Brain microvascular endothelial cell (primary cell): ENCODE measurements around the gene NOS2.
"Not testable (repeated sequence)": the region's sequence is repeated elsewhere in the genome, so short reads cannot be mapped to it uniquely, and the experiment has no call there.

ENCODE experiments used
- DNase-seq: peaks from one replicate; pipeline ENCODE4 v3.0.0-alpha.2; 2020
- H3K27ac ChIP-seq: fragments of 250-450 bp; sonication (Bioruptor Pico); 2 replicates; pipeline ENCODE4 v1.5.1; 2020; ENCODE audit warnings: mild to moderate bottlenecking, moderate library complexity
- H3K27me3 ChIP-seq: fragments of 250-450 bp; sonication (Bioruptor Pico); replicated peaks from 2 replicates; pipeline ENCODE4 v1.5.1; 2020; ENCODE audit warnings: mild to moderate bottlenecking
- H3K36me3 ChIP-seq: fragments of 250-450 bp; sonication (Bioruptor Pico); replicated peaks from 2 replicates; pipeline ENCODE4 v1.5.1; 2020; ENCODE audit warnings: mild to moderate bottlenecking
- H3K4me3 ChIP-seq: 2 replicates; pipeline ENCODE4 v1.5.1; 2011; ENCODE audit warnings: low read depth, mild to moderate bottlenecking, control low read depth, low read length, moderate library complexity
- in situ Hi-C: cut with HindIII; loops from 2 replicates; pipeline ENCODE4 v1.10.0; 2017; ENCODE audit warnings: low sequenced_read_pairs, low pct_ligation_motif_present
- TF ChIP-seq, protein P1 (sequence below): IDR thresholded peaks from 2 replicates; pipeline ENCODE4 v1.5.1; 2011; ENCODE audit warnings: low read depth, mild to moderate bottlenecking, moderate library complexity, low read length, control low read depth, inconsistent platforms; ENCODE audit errors: missing control alignments

NOS2 gene

DNA sequence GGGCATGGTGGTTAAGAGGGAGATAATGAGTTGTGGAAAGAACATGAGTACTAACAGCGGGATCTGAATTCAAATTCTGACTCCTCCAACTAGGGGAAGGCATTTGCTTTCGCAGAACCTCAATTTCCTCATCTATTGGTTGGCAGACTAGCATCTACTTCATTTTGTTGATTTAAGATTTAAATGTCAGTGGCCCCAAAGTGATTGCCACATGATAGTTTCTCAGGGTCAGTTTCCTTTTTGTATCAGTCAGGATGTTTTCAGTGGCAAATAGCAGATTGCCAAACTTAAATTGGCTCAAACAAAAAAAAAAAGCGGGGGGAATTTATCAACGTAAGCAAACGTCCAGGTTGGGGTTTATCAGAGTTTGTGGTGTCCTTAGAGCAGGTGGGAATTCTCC is 25.1 kb upstream of the NOS2 start:
- Histone ChIP-seq H3K36me3 (no peaks in the 10 kb centered on the region), H3K27ac (no peak overlapping the region), H3K27me3 (peaks cover 2% of the 10 kb centered on the region), H3K4me3 (no peak overlapping the region)
- TF ChIP-seq, protein P1, sequence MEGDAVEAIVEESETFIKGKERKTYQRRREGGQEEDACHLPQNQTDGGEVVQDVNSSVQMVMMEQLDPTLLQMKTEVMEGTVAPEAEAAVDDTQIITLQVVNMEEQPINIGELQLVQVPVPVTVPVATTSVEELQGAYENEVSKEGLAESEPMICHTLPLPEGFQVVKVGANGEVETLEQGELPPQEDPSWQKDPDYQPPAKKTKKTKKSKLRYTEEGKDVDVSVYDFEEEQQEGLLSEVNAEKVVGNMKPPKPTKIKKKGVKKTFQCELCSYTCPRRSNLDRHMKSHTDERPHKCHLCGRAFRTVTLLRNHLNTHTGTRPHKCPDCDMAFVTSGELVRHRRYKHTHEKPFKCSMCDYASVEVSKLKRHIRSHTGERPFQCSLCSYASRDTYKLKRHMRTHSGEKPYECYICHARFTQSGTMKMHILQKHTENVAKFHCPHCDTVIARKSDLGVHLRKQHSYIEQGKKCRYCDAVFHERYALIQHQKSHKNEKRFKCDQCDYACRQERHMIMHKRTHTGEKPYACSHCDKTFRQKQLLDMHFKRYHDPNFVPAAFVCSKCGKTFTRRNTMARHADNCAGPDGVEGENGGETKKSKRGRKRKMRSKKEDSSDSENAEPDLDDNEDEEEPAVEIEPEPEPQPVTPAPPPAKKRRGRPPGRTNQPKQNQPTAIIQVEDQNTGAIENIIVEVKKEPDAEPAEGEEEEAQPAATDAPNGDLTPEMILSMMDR: no peak
- in situ Hi-C loops: no loop called here
- DNase-seq: no peak

DNA sequence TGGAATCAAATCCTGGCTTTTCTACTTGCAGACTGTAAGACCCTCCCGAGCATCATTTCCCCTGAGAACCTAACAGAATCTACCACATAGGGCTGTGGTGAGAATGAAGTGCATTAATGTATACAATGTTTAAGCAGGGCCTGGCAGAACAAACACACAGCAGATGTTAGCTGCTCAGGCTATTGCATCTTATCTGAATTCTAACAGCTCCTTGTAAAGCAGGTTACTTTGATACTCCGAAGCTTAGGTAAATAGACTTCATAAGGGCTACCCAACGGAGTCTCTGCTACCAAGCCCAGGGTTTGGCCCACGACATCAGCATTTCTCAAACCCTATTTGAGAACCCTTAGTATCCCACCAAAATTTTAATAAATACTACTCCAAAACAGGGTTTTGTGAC is 24.4 kb upstream of the NOS2 start:
- no peak overlapping the region for H3K4me3 ChIP-seq
- in situ Hi-C loops: no loop called here
- DNase-seq: no peak
- H3K27ac ChIP-seq: no peak overlapping the region
- TF ChIP-seq, protein P1: no peak
- H3K36me3 ChIP-seq: no peaks in the 10 kb centered on the region
- H3K27me3 ChIP-seq: peaks cover 2% of the 10 kb centered on the region

DNA sequence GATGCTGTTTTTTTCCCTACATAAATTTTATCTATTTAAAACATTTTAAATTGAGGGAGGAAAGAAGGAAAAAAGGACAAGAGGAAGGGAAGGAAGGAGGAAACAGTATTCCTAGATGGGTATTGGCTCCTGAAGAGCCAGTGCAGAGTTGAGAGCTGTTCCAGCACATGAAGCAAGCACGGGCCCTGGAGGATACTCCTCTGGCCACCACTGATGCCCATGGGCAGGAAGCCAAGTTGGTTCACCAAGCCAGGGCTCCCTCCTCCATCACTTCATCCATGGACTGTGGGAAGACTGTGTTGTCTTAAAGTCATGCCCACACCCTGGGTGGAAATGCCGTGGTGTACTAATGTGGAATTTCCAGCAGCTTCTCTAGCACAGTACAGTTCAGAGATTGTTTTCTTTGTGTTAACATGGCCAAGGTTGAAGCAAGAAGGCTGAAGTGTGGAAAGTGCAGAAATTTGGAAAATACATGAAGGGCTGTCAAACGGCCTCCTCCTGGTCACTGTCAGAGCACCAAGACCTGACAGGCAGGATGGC is 23.9 kb upstream of the NOS2 start:
- Histone ChIP-seq H3K4me3 (no peak overlapping the region), H3K27ac (no peak overlapping the region)
- in situ Hi-C loops: no loop called here

DNA sequence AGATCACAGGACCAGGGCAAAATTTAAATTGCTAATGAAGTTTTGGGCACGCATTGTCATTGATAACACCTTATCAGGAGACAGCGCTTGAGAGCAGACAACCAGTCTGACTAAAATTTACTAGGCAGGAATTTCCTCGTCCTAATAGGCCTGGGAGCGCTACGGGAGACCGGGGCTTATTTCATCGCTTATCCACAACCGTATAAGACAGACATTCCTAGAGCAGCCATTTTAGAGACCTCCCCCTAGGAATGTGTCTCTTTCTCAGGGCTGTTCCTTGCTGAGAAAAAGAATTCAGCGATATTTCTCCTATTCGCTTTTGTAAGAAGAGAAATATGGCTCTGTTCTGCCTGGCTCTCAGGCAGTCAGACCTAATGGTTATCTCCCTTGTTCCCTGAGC is 21.8 kb upstream of the NOS2 start:
- not testable (repeated sequence) for H3K4me3 ChIP-seq

More for the DNA sequence above, 23.9 kb upstream of the NOS2 start:
- peaks cover 2% of the 10 kb centered on the region for H3K27me3 ChIP-seq
- no peak for DNase-seq
- no peaks in the 10 kb centered on the region for H3K36me3 ChIP-seq
- TF ChIP-seq, protein P1: no peak

DNA sequence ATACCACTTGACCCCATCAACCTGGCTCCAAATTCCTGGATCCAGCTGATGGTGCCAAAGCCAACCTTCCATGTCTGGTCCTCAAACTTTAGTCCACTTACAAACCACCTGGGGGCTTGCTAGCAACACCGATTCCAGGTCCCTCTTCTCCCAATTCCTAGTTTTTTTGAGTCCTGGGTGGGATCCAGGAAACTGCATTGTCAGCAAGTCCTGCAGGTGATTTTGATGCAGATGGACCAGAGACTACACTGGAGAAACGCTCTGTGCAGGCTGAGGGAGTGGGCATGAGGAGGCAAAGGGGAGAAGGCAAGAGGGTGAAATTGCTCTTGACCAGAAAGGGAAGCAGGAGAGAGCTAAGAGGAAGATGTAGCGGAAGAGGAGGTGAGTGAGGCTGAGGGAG is 21.0 kb upstream of the NOS2 start:
- in situ Hi-C loops: no loop called here
- H3K27ac ChIP-seq: no peak overlapping the region
- no peaks in the 10 kb centered on the region for H3K36me3 ChIP-seq
- no peaks in the 10 kb centered on the region for H3K27me3 ChIP-seq
- TF ChIP-seq, protein P1: no peak
- no peak for DNase-seq
- H3K4me3 ChIP-seq: no peak overlapping the region

More for the DNA sequence above, 21.8 kb upstream of the NOS2 start:
- in situ Hi-C loops, DNase-seq, H3K36me3 ChIP-seq, H3K27me3 ChIP-seq, H3K27ac ChIP-seq: not testable (repeated sequence)

DNA sequence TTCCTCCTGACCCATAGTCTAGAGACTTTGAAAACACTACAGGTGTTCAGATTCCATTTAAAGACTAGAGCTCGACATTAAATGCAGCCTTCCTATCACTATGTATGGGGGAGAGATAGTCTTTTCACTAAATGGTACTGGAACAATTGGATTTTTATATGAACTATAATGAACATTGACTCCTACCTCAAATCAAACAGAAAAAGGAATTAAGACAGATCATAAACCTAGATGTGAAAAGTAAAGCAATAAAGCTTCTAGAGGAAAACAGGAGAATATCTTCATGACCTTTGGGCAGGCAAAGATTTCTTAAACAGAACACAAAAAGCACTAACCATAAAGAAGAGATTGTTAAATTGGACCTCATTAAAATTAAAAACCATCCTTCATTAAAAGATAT is 18.8 kb upstream of the NOS2 start:
- DNase-seq: no peak
- TF ChIP-seq, protein P1: no peak
- in situ Hi-C loops: no loop called here
- Histone ChIP-seq H3K36me3 (no peaks in the 10 kb centered on the region), H3K27me3 (no peaks in the 10 kb centered on the region), H3K27ac (no peak overlapping the region), H3K4me3 (no peak overlapping the region)
